ENCODE measurements around the gene ADARB1.

Gene ADARB1

GRCh38 chr21:45234965-45235364, 160.6 kb downstream of the ADARB1 start:
- DNase-seq, result no peak

GRCh38 chr21:45235488-45235887, 161.1 kb downstream of the ADARB1 start:
- DNase-seq, result no peak

- DNase-seq, result no peak
Measured at GRCh38 chr21:45236481-45236880, 162.1 kb downstream of the ADARB1 start.

- DNase-seq, result no peak
Measured at GRCh38 chr21:45237401-45237800, 163.0 kb downstream of the ADARB1 start.

- no peak for DNase-seq
Measured at GRCh38 chr21:45241357-45241756, 167.0 kb downstream of the ADARB1 start.

GRCh38 chr21:45243603-45244002, 169.2 kb downstream of the ADARB1 start:
- DNase-seq, result no peak

- no peak for DNase-seq
Measured at GRCh38 chr21:45244799-45245340, 170.5 kb downstream of the ADARB1 start.

- no peak for DNase-seq
Measured at GRCh38 chr21:45246386-45247320, 172.3 kb downstream of the ADARB1 start.

- no peak for DNase-seq
Measured at GRCh38 chr21:45248301-45248892, 174.0 kb downstream of the ADARB1 start.

GRCh38 chr21:45248893-45249381, 174.6 kb downstream of the ADARB1 start:
- no peak for DNase-seq

GRCh38 chr21:45249626-45250025, 175.2 kb downstream of the ADARB1 start:
- DNase-seq, result no peak

- no peak for DNase-seq
Measured at GRCh38 chr21:45250272-45250671, 175.9 kb downstream of the ADARB1 start.

GRCh38 chr21:45250914-45251634, 176.7 kb downstream of the ADARB1 start:
- no peak for DNase-seq

- DNase-seq, result no peak
Measured at GRCh38 chr21:45251635-45252447, 177.5 kb downstream of the ADARB1 start.

GRCh38 chr21:45252448-45252925, 178.1 kb downstream of the ADARB1 start:
- DNase-seq, result no peak

- no peak for DNase-seq
Measured at GRCh38 chr21:45253180-45253579, 178.8 kb downstream of the ADARB1 start.

- no peak for DNase-seq
Measured at GRCh38 chr21:45253633-45254459, 179.5 kb downstream of the ADARB1 start.

GRCh38 chr21:45254460-45254930, 180.1 kb downstream of the ADARB1 start:
- no peak for DNase-seq

GRCh38 chr21:45255381-45256020, 181.1 kb downstream of the ADARB1 start:
- no peak for DNase-seq
